Motor neuron (in vitro differentiated cells): ENCODE data around the gene MALRD1. TPM values are rescaled to one million over a fixed set of nuclear protein-coding genes. Genes with fewer than 3 reads are reported as not detected.
A peak's percentile ranks its signal among the peaks of the same experiment; 100 is the strongest.

Experiments
- ATAC-seq, 8 experiments: fragments of 200-7000 bp; cut with Tn5 transposase; replicated peaks in 6 of 8; 2 replicates each; pipeline ENCODE4 v1.8.0; 2021; ENCODE audit warnings: mild to moderate bottlenecking in 8 of 8, moderate library complexity in 8 of 8
- H3K27ac ChIP-seq, 2 donors: fragments of 250-450 bp; sonication (Bioruptor Pico); 2 replicates each; pipeline ENCODE4 v1.9.0; 2021; ENCODE audit warnings: antibody characterized with exemption in 2 of 2, mild to moderate bottlenecking in 2 of 2, moderate library complexity in 1 of 2
- H3K4me1 ChIP-seq, 2 donors: fragments of 250-450 bp; sonication (Bioruptor Pico); replicated peaks in 1 of 2; 2 replicates each; pipeline ENCODE4 v1.6.1; 2021; ENCODE audit warnings: antibody characterized with exemption in 2 of 2, mild to moderate bottlenecking in 2 of 2, moderate library complexity in 1 of 2
- H3K4me3 ChIP-seq, 5 donors: fragments of 250-450 bp; sonication (Bioruptor Pico); 2 replicates each; pipeline ENCODE4 v1.9.0; 2021; ENCODE audit warnings: antibody characterized with exemption in 5 of 5, mild to moderate bottlenecking in 5 of 5, moderate library complexity in 4 of 5
- WGBS, 10 experiments: fragments of 450-650 bp; shearing (Covaris generic); methylation state at CpG; one replicate each; pipeline ENCODE4 v1.0.0; 2022; 5-methylcytosine and 5-hydroxymethylcytosine counted together
- in situ Hi-C, 9 experiments: fragments of 400-800 bp; cut with MboI; loops; one replicate each; pipeline ENCODE4 v1.15.0; 2021; ENCODE audit warnings: low sequenced_read_pairs in 9 of 9, low pct_unique_long_range_greater_than_20kb in 2 of 9; ENCODE audit not compliant: unreplicated experiment in 9 of 9
- total RNA-seq, 8 experiments: library from RNA; unstranded; fragments of 300-600 nt; gene quantifications; 2 replicates each; pipeline versions ENCODE4 v1.2.3 to v1.2.4, GENCODE V29; 2022

MALRD1 gene
- total RNA-seq, 8 experiments from 2014 or later = 0.04 to 2.4 (median 0.26) TPM

- Histone ChIP-seq H3K4me3 (no peak overlapping the region), H3K27ac (no peak overlapping the region), H3K4me1 (peaks cover 0 to 6% of the 10 kb centered on the region in 2 donors)
- 0 to 63% (median 12%) methylated on average over 1 to 5 of the region's 6 CpGs; no CpG with 5 or more reads in 1 of the 10 experiments for WGBS, 10 experiments
- peak; percentile 61 to 98 (median 80) for ATAC-seq
- in situ Hi-C loops = no loop called here
Measured at GRCh38 chr10:19629567-19629966, 581.0 kb downstream of the MALRD1 start.

GRCh38 chr10:19634163-19634562 is 585.6 kb downstream of the MALRD1 start:
- WGBS, 10 experiments = 70 to 100% (median 95%) methylated on average over 1 to 5 of the region's 5 CpGs
- in situ Hi-C loops = no loop called here
- Histone ChIP-seq H3K4me3 (no peak overlapping the region), H3K27ac (no peak overlapping the region), H3K4me1 (peaks cover 0 to 8% of the 10 kb centered on the region in 2 donors)
- no peak for ATAC-seq

- Histone ChIP-seq H3K27ac (no peak overlapping the region), H3K4me3 (no peak overlapping the region), H3K4me1 (peaks cover 0 to 3% of the 10 kb centered on the region in 2 donors)
- peak in 3 of 8 experiments; percentile 73 to 92 (median 74) for ATAC-seq
- in situ Hi-C loops = no loop called here
- WGBS, 10 experiments = 0 to 100% (median 50%) methylated on average over 1 of the region's 1 CpG; no CpG with 5 or more reads in 4 of the 10 experiments
Measured at GRCh38 chr10:19638182-19638895, 589.7 kb downstream of the MALRD1 start.

- in situ Hi-C loops = no loop called here
- Histone ChIP-seq H3K4me3 (no peak overlapping the region), H3K4me1 (peaks cover 0 to 3% of the 10 kb centered on the region in 2 donors), H3K27ac (no peak overlapping the region)
- 10 to 100% (median 81%) methylated on average over 1 to 3 of the region's 3 CpGs; no CpG with 5 or more reads in 2 of the 10 experiments for WGBS, 10 experiments
- ATAC-seq = peak in 1 of 8 experiments; percentile 36
Measured at GRCh38 chr10:19638896-19639233, 590.3 kb downstream of the MALRD1 start.

- H3K27ac ChIP-seq = no peak overlapping the region
- in situ Hi-C loops = no loop called here
- WGBS, 10 experiments = 58 to 100% (median 94%) methylated on average over 1 to 3 of the region's 3 CpGs
- no peak for ATAC-seq
- no peak overlapping the region for H3K4me3 ChIP-seq
- H3K4me1 ChIP-seq = peaks cover 0 to 3% of the 10 kb centered on the region in 2 donors
Measured at GRCh38 chr10:19640566-19641263, 592.1 kb downstream of the MALRD1 start.

- Histone ChIP-seq H3K4me1 (peaks cover 0 to 10% of the 10 kb centered on the region in 2 donors), H3K4me3 (no peak overlapping the region), H3K27ac (no peak overlapping the region)
- ATAC-seq = peak in 4 of 8 experiments; percentile 27 to 63 (median 44)
- in situ Hi-C loops = no loop called here
- 0 to 100% (median 51%) methylated on average over 1 of the region's 1 CpG; no CpG with 5 or more reads in 4 of the 10 experiments for WGBS, 10 experiments
Measured at GRCh38 chr10:19651549-19651948, 602.9 kb downstream of the MALRD1 start.

- Histone ChIP-seq H3K4me1 (peaks cover 0 to 12% of the 10 kb centered on the region in 2 donors), H3K27ac (no peak overlapping the region), H3K4me3 (no peak overlapping the region)
- in situ Hi-C loops = no loop called here
- 0 to 83% (median 50%) methylated on average over 1 of the region's 1 CpG; no CpG with 5 or more reads in 1 of the 10 experiments for WGBS, 10 experiments
- no peak for ATAC-seq
Measured at GRCh38 chr10:19652750-19653149, 604.1 kb downstream of the MALRD1 start.

- peak in 3 of 8 experiments; percentile 50 to 76 (median 72) for ATAC-seq
- H3K4me3 ChIP-seq = no peak overlapping the region
- 50 to 93% (median 74%) methylated on average over 1 to 2 of the region's 2 CpGs for WGBS, 10 experiments
- H3K4me1 ChIP-seq = peaks cover 0 to 12% of the 10 kb centered on the region in 2 donors
- no peak overlapping the region for H3K27ac ChIP-seq
- in situ Hi-C loops = no loop called here
Measured at GRCh38 chr10:19653931-19654330, 605.3 kb downstream of the MALRD1 start.

GRCh38 chr10:19654576-19654975 is 606.0 kb downstream of the MALRD1 start:
- 4 to 86% (median 72%) methylated on average over 1 to 3 of the region's 3 CpGs for WGBS, 10 experiments
- Histone ChIP-seq H3K4me1 (peaks cover 0 to 12% of the 10 kb centered on the region in 2 donors), H3K27ac (no peak overlapping the region), H3K4me3 (no peak overlapping the region)
- in situ Hi-C loops = no loop called here
- peak in 2 of 8 experiments; percentile 62 to 74 for ATAC-seq

- in situ Hi-C loops = no loop called here
- WGBS, 10 experiments = 80 to 97% (median 94%) methylated on average over 2 to 3 of the region's 3 CpGs; no CpG with 5 or more reads in 1 of the 10 experiments
- Histone ChIP-seq H3K27ac (no peak overlapping the region), H3K4me3 (no peak overlapping the region), H3K4me1 (peaks cover 0 to 12% of the 10 kb centered on the region in 2 donors)
- no peak for ATAC-seq
Measured at GRCh38 chr10:19656420-19657042, 607.9 kb downstream of the MALRD1 start.

- no peak overlapping the region for H3K27ac ChIP-seq
- WGBS, 10 experiments = 13 to 100% (median 92%) methylated on average over 1 to 3 of the region's 3 CpGs; no CpG with 5 or more reads in 1 of the 10 experiments
- in situ Hi-C loops = no loop called here
- no peak overlapping the region for H3K4me3 ChIP-seq
- H3K4me1 ChIP-seq = peaks cover 0 to 12% of the 10 kb centered on the region in 2 donors
- ATAC-seq = no peak
Measured at GRCh38 chr10:19658131-19658530, 609.5 kb downstream of the MALRD1 start.

GRCh38 chr10:19658622-19659233 is 610.1 kb downstream of the MALRD1 start:
- no peak overlapping the region for H3K4me3 ChIP-seq
- no peak for ATAC-seq
- H3K4me1 ChIP-seq = peaks cover 0 to 10% of the 10 kb centered on the region in 2 donors
- no peak overlapping the region for H3K27ac ChIP-seq
- WGBS, 10 experiments = 33 to 100% (median 69%) methylated on average over 2 to 5 of the region's 5 CpGs
- in situ Hi-C loops = no loop called here
